Dendritic cell treated with granulocyte-macrophage colony-stimulating factor and Interleukin-4, amounts not matched to agents 40 ng/mL and 50 ng/mL, for 4 days (primary cell): Measurements from ENCODE around the gene DPYSL3.

ENCODE experiments used
- H3K27ac Mint-ChIP-seq: one replicate; pipeline ENCODE4 v1.8.0; 2022; ENCODE audit warnings: mild to moderate bottlenecking, mixed read lengths
- H3K27me3 Mint-ChIP-seq: one replicate; pipeline ENCODE4 v1.8.0; 2022; ENCODE audit warnings: mild to moderate bottlenecking, mixed read lengths
- H3K36me3 Mint-ChIP-seq: one replicate; pipeline ENCODE4 v1.8.0; 2022; ENCODE audit warnings: low read depth, mixed read lengths
- H3K4me1 Mint-ChIP-seq: one replicate; pipeline ENCODE4 v1.8.0; 2022; ENCODE audit warnings: low read depth, mixed read lengths
- H3K4me3 Mint-ChIP-seq: one replicate; pipeline ENCODE4 v1.8.0; 2022; ENCODE audit warnings: mild to moderate bottlenecking, moderate library complexity, mixed read lengths
- H3K9me3 Mint-ChIP-seq: one replicate; pipeline ENCODE4 v1.8.0; 2022; ENCODE audit warnings: mixed read lengths
- intact Hi-C: fragments of 100-400 bp; cut with micrococcal nuclease; formaldehyde crosslinking; loops from one replicate; pipeline ENCODE4 v1.15.0; 2022

Gene DPYSL3

DNA sequence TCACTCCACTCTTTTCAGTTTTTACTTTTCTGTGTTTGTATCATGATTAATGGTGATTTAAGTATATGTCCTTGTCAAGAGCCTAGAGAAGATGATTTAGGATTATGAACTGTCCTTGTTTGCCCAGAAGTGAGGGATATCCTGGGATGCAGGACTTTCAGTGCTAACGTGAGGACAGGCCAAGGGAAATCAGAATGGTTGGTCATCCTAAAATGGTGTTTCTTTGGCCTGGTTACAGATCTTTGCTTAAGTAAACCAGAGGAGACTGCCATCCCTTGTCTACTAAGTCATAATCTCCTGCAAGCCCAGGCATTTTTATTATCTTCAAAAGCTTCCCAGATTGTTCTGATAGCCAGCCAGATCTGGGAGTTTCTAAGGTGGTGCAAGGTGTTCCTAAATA, 22.3 kb upstream of the DPYSL3 start:
- intact Hi-C loops = no loop called here

DNA sequence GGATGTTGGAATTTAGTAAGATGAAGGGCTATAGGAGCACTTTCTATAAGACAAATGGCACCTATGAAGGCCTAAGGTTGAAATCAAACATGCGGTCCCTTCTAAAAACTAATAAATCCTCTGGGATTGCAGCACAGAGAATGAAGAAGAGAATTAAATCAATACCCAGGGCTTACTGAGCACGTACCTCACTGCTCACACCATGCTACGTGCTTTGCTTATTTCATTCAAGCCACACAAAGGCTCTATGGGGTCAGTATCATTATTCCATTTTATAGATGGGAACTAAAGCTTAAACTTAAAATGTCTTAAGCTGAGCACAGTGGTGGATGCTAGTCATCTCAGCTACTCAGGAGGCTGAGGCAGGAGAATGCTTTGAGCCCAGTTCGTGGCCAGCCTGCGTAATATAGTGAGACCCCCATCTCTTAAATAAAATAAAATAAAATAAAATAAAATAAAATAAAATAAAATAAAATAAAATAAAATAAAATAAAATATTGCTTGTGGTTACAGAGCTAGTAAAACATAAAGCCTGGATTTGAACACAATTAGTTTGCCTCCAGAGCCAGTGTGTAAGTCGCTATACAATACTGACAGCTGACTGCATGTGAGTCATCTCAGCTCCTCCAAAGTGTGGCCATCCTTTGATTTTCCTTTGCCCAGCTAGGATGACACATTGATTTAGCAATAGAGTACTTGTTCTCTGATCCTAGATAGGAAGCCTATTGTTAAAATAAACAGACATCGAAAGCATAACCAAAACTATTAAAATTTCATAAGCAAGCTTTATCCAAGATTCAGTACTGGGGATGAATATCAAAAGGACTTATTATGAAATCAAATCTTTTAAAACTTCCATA, 20.9 kb upstream of the DPYSL3 start:
- Mint-ChIP-seq H3K4me3 (no peak overlapping the region), H3K9me3 (no peaks in the 10 kb centered on the region), H3K4me1 (no peaks in the 10 kb centered on the region), H3K36me3 (no peaks in the 10 kb centered on the region), H3K27me3 (no peaks in the 10 kb centered on the region), H3K27ac (no peak overlapping the region)
- intact Hi-C loops = no loop called here

More for the DNA sequence above, 22.3 kb upstream of the DPYSL3 start:
- Mint-ChIP-seq H3K36me3 (no peaks in the 10 kb centered on the region), H3K4me1 (no peaks in the 10 kb centered on the region), H3K9me3 (no peaks in the 10 kb centered on the region), H3K27ac (no peak overlapping the region), H3K27me3 (no peaks in the 10 kb centered on the region), H3K4me3 (no peak overlapping the region)

DNA sequence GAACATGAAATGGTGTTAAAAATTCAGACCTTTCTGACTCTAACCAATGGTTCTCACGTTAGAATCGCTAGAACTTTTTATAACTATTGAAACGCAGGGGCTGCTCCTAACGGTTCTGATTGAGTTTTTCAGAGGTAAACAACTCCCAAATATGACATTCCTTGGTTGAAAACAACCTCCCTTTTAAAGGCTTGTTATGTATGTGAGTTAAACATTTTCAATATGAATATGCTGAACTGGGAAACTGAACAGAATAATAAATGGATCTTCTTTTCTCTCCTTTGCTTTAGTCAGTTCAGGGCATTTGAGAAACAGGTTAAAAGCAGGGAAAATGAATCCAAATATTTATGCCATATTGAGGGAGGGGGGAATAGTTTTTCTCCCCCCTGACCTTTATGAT, 13.2 kb upstream of the DPYSL3 start:
- no peak overlapping the region for H3K4me3 Mint-ChIP-seq
- no peak overlapping the region for H3K27ac Mint-ChIP-seq
- H3K36me3 Mint-ChIP-seq = no peaks in the 10 kb centered on the region
- intact Hi-C loops = no loop called here
- no peaks in the 10 kb centered on the region for H3K9me3 Mint-ChIP-seq
- no peaks in the 10 kb centered on the region for H3K27me3 Mint-ChIP-seq
- no peaks in the 10 kb centered on the region for H3K4me1 Mint-ChIP-seq

- H3K36me3 Mint-ChIP-seq = no peaks in the 10 kb centered on the region
- H3K4me3 Mint-ChIP-seq = no peak overlapping the region
- no peak overlapping the region for H3K27ac Mint-ChIP-seq
- H3K27me3 Mint-ChIP-seq = no peaks in the 10 kb centered on the region
- no peaks in the 10 kb centered on the region for H3K4me1 Mint-ChIP-seq
- H3K9me3 Mint-ChIP-seq = no peaks in the 10 kb centered on the region
- intact Hi-C loops = no loop called here
Observed at GRCh38 chr5:147522435-147522834, 12.6 kb upstream of the DPYSL3 start.

DNA sequence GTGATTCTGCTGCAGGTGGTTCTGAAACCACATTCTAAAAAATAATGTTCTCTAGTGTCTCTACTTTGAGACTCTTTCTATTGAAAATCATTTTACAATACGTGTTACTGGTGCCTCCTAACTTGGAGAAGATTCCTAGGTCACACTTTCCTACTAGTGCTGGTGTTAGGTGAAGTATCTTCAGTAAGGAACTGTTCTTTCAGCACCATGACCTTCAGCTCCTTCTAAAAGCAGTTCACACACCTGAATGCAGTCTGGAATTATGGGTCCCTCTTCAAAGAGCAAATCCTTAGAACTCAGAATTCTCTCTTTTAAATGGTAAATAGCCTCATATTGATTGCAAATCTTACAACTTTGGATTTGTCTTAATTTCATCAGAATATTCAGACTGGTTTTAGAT, 10.6 kb upstream of the DPYSL3 start:
- intact Hi-C loops = no loop called here
- no peaks in the 10 kb centered on the region for H3K36me3 Mint-ChIP-seq
- H3K4me3 Mint-ChIP-seq = no peak overlapping the region

GRCh38 chr5:147519380-147519779, 9.5 kb upstream of the DPYSL3 start:
- intact Hi-C loops = no loop called here
- no peaks in the 10 kb centered on the region for H3K9me3 Mint-ChIP-seq
- no peaks in the 10 kb centered on the region for H3K4me1 Mint-ChIP-seq
- no peak overlapping the region for H3K4me3 Mint-ChIP-seq
- H3K27ac Mint-ChIP-seq = no peak overlapping the region
- H3K36me3 Mint-ChIP-seq = no peaks in the 10 kb centered on the region
- no peaks in the 10 kb centered on the region for H3K27me3 Mint-ChIP-seq

More for the DNA sequence above, 10.6 kb upstream of the DPYSL3 start:
- Mint-ChIP-seq H3K27me3 (no peaks in the 10 kb centered on the region), H3K27ac (no peak overlapping the region), H3K9me3 (no peaks in the 10 kb centered on the region), H3K4me1 (no peaks in the 10 kb centered on the region)

DNA sequence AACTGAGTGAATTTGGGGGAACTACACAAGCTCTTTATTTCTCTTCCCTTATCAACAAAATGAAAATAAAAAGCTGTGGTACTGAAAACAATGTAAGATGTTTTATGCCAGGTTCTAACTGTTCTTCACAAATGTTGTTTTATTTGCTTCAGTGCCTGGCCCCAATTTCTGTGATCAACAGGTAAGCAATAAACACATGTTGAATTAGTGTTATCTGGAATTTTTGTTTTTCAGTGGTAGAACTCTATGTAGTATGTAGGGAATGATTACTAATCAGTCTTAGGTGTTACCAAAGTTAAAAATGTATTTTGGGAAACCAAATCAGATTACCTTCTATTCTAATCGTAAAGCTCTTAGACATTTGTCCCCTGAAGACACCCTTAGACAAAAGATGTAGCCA, 7.5 kb upstream of the DPYSL3 start:
- no peak overlapping the region for H3K4me3 Mint-ChIP-seq
- no peaks in the 10 kb centered on the region for H3K4me1 Mint-ChIP-seq
- no peaks in the 10 kb centered on the region for H3K9me3 Mint-ChIP-seq
- no peaks in the 10 kb centered on the region for H3K36me3 Mint-ChIP-seq
- no peak overlapping the region for H3K27ac Mint-ChIP-seq
- intact Hi-C loops = no loop called here
- H3K27me3 Mint-ChIP-seq = peaks cover 6% of the 10 kb centered on the region

- H3K36me3 Mint-ChIP-seq = no peaks in the 10 kb centered on the region
- intact Hi-C loops = no loop called here
- no peak overlapping the region for H3K4me3 Mint-ChIP-seq
- H3K27me3 Mint-ChIP-seq = peaks cover 25% of the 10 kb centered on the region
- no peaks in the 10 kb centered on the region for H3K9me3 Mint-ChIP-seq
- peaks cover 2% of the 10 kb centered on the region for H3K4me1 Mint-ChIP-seq
- no peak overlapping the region for H3K27ac Mint-ChIP-seq
Observed at GRCh38 chr5:147515269-147515668, 5.4 kb upstream of the DPYSL3 start.

- intact Hi-C loops = no loop called here
- Mint-ChIP-seq H3K27me3 (peaks cover 46% of the 10 kb centered on the region), H3K36me3 (no peaks in the 10 kb centered on the region), H3K9me3 (no peaks in the 10 kb centered on the region), H3K4me3 (no peak overlapping the region), H3K4me1 (peaks cover 12% of the 10 kb centered on the region), H3K27ac (no peak overlapping the region)
Observed at GRCh38 chr5:147512659-147513379, 3.0 kb upstream of the DPYSL3 start.

DNA sequence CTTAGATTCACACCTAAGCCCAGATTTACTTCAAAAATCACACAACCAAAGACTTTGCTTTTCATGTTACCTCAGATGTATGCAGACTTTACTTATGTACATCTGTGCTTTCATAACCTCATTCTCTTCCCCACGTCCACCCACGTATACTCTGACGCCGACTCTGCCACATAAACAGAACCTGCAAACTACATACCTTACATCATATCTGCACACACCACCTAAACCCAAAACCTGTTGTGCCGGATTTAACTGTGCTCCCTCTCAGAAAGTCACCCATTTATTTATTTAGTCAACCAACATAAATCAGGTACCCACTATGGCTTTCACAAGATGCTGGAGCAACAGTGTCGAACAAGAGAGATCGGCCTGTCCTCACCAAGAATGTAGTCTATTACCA, 1.0 kb upstream of the DPYSL3 start:
- no peaks in the 10 kb centered on the region for H3K36me3 Mint-ChIP-seq
- peaks cover 51% of the 10 kb centered on the region for H3K27me3 Mint-ChIP-seq
- H3K27ac Mint-ChIP-seq = no peak overlapping the region
- H3K4me1 Mint-ChIP-seq = peaks cover 12% of the 10 kb centered on the region
- intact Hi-C loops = no loop called here
- no peaks in the 10 kb centered on the region for H3K9me3 Mint-ChIP-seq
- H3K4me3 Mint-ChIP-seq = no peak overlapping the region

DNA sequence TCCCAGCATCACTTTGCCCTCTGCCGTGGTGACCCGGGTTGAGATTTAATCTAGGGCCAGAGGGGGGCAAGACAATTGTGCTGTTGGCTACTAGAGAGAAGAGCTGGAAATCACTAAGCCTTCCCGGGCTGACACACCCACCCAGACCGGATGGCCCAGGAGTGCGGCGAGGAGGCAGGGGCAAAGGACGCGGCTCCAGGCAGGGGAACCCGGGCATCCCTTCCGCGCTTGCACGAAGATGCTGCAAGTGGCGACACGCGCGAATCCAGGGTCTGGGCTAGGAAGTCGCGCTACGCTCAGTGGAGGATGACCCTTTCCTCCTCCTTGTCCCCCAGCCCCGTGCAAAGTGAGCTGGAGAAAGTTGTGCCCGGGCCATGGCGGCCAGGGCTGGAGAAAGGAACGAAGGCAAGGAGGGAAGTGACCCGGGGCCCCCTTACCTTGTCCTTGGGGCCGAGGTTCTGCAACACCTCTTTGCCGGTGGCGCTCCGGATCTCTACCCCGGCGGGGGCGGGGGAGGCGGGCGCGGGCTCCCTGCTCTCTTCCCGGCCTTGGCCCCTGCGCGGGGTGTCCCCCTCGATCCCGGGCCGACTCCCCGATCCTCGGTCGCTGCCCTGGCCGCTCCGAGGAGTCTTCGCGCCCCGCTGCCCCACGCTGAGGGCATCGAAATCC, 693 bp downstream of the DPYSL3 start:
- Mint-ChIP-seq H3K27me3 (peaks cover 51% of the 10 kb centered on the region), H3K27ac (no peak overlapping the region), H3K9me3 (no peaks in the 10 kb centered on the region), H3K36me3 (no peaks in the 10 kb centered on the region), H3K4me1 (peaks cover 12% of the 10 kb centered on the region), H3K4me3 (peak overlapping the region; percentile 6)
- intact Hi-C loops = no loop called here

DNA sequence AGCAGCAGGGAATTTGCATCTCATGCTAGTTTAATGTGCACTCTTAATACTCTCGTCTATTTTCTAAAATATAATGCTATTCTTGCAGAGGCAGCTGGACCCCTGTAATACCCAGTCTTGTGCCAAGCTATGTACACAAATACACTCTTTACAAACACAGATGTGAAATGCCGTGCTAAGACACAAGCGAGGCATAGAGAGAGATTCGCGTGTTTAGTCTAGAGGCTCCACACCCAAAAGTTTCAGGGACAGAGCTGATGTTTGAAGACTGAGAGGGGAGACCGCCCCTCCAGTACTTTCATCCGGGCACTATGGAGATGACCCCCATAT, 1.2 kb downstream of the DPYSL3 start:
- intact Hi-C loops = no loop called here

DNA sequence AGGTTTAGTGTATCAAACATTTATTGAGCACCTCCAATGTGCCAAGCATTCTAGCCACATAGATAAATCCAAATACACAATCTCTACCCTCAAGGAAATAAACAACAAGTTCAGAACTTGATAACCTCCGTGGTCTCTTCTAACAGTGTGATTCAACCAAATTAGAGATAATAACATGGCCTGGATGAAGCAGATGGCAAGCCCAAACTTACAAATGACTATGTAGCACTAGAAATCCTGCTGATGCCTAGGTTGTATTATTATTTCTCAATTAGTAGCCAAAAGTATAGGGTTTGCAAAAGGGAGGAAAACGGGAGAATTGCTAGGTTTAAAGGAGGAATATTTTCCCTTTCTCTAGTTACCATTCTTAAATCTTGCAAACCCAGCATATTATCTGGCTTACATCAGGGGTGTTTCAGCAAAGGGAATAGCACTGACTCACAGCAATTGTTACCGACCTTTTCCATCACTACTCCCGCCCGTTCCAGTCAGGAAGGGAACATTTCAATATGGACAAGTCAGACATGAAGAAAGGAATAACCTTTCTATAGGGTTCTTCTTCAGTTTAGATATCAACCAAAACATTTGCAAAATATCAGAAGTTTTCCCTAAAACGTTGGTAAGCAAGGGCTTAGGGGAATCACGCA, 2.3 kb downstream of the DPYSL3 start:
- Mint-ChIP-seq H3K36me3 (no peaks in the 10 kb centered on the region), H3K27me3 (peaks cover 47% of the 10 kb centered on the region), H3K4me3 (no peak overlapping the region), H3K4me1 (peaks cover 12% of the 10 kb centered on the region), H3K27ac (no peak overlapping the region), H3K9me3 (no peaks in the 10 kb centered on the region)
- intact Hi-C loops = no loop called here

More for the DNA sequence above, 1.2 kb downstream of the DPYSL3 start:
- peaks cover 12% of the 10 kb centered on the region for H3K4me1 Mint-ChIP-seq
- peaks cover 47% of the 10 kb centered on the region for H3K27me3 Mint-ChIP-seq
- H3K4me3 Mint-ChIP-seq = no peak overlapping the region
- no peaks in the 10 kb centered on the region for H3K9me3 Mint-ChIP-seq
- H3K36me3 Mint-ChIP-seq = no peaks in the 10 kb centered on the region
- no peak overlapping the region for H3K27ac Mint-ChIP-seq

DNA sequence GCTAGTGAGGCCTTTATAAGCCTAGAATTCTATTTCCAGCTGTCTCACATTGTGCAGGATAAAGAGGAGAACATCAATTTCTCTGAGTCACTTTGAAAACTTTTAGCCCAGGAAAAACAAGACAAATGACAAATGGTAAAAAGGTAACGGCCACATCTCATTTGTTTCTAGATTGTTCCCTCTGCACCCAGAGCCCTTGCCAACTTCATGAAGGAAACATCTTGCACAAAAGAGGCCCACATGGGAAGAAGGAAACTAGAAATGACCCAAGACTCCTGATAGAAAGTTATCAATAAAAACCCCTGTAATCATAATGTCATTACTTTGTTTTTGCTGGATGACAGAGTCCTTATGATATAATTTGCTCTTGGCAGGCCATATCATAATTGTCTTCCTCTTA, 5.3 kb downstream of the DPYSL3 start:
- intact Hi-C loops = no loop called here
- peaks cover 3% of the 10 kb centered on the region for H3K4me1 Mint-ChIP-seq
- no peak overlapping the region for H3K4me3 Mint-ChIP-seq
- H3K36me3 Mint-ChIP-seq = no peaks in the 10 kb centered on the region
- peaks cover 19% of the 10 kb centered on the region for H3K27me3 Mint-ChIP-seq
- no peak overlapping the region for H3K27ac Mint-ChIP-seq
- H3K9me3 Mint-ChIP-seq = no peaks in the 10 kb centered on the region
